Measurements from ENCODE around the gene SLC22A16.
"Not testable (repeated sequence)": the region's sequence is repeated elsewhere in the genome, so short reads cannot be mapped to it uniquely, and the experiment has no call there.

Gene SLC22A16

GRCh38 chr6:110488606-110489190, 12.3 kb upstream of the SLC22A16 start:
- DNase-seq: no peak

- not testable (repeated sequence) for DNase-seq
Measured at GRCh38 chr6:110487968-110488381, 11.6 kb upstream of the SLC22A16 start.

- DNase-seq: no peak
Measured at GRCh38 chr6:110486756-110487155, 10.3 kb upstream of the SLC22A16 start.

- no peak for DNase-seq
Measured at GRCh38 chr6:110485491-110485890, 9.1 kb upstream of the SLC22A16 start.

GRCh38 chr6:110484321-110484720, 7.9 kb upstream of the SLC22A16 start:
- no peak for DNase-seq

- no peak for DNase-seq
Measured at GRCh38 chr6:110482774-110483400, 6.5 kb upstream of the SLC22A16 start.

GRCh38 chr6:110481081-110481480, 4.7 kb upstream of the SLC22A16 start:
- DNase-seq: no peak

GRCh38 chr6:110475066-110475653, 1.3 kb downstream of the SLC22A16 start:
- no peak for DNase-seq

- no peak for DNase-seq
Measured at GRCh38 chr6:110474500-110474899, 1.9 kb downstream of the SLC22A16 start.

GRCh38 chr6:110472739-110473138, 3.7 kb downstream of the SLC22A16 start:
- DNase-seq: no peak

GRCh38 chr6:110471726-110472365, 4.6 kb downstream of the SLC22A16 start:
- DNase-seq: no peak

GRCh38 chr6:110468731-110469130, 7.7 kb downstream of the SLC22A16 start:
- DNase-seq: no peak

GRCh38 chr6:110467566-110468140, 8.8 kb downstream of the SLC22A16 start:
- no peak for DNase-seq

GRCh38 chr6:110462884-110463481, 13.4 kb downstream of the SLC22A16 start:
- DNase-seq: no peak

GRCh38 chr6:110461376-110461775, 15.0 kb downstream of the SLC22A16 start:
- DNase-seq: no peak

- DNase-seq: no peak
Measured at GRCh38 chr6:110459137-110459536, 17.3 kb downstream of the SLC22A16 start.

GRCh38 chr6:110458476-110458875, 17.9 kb downstream of the SLC22A16 start:
- no peak for DNase-seq

- DNase-seq: not testable (repeated sequence)
Measured at GRCh38 chr6:110457567-110458175, 18.7 kb downstream of the SLC22A16 start.

- DNase-seq: no peak
Measured at GRCh38 chr6:110456694-110457093, 19.7 kb downstream of the SLC22A16 start.

GRCh38 chr6:110449541-110449895, 26.9 kb downstream of the SLC22A16 start:
- no peak for DNase-seq

- no peak for DNase-seq
Measured at GRCh38 chr6:110448846-110449540, 27.4 kb downstream of the SLC22A16 start.

GRCh38 chr6:110447761-110448160, 28.7 kb downstream of the SLC22A16 start:
- DNase-seq: no peak

Data from NCI-H1105 (cell line).